Astrocyte (in vitro differentiated cells and primary cell): Measurements from ENCODE around the gene DMGDH.

Source experiments
- EZH2 ChIP-seq: IDR thresholded peaks from 2 replicates; pipeline ENCODE4 v1.6.1; 2012; ENCODE audit warnings: mild to moderate bottlenecking, low read length, inconsistent platforms; ENCODE audit not compliant: insufficient read depth
- TF ChIP-seq, protein P1 (sequence below): IDR thresholded peaks from 2 replicates; pipeline ENCODE4 v1.5.1; 2011; ENCODE audit warnings: low read depth, mild to moderate bottlenecking, inconsistent platforms, low read length, moderate library complexity; ENCODE audit not compliant: insufficient read depth

DNA sequence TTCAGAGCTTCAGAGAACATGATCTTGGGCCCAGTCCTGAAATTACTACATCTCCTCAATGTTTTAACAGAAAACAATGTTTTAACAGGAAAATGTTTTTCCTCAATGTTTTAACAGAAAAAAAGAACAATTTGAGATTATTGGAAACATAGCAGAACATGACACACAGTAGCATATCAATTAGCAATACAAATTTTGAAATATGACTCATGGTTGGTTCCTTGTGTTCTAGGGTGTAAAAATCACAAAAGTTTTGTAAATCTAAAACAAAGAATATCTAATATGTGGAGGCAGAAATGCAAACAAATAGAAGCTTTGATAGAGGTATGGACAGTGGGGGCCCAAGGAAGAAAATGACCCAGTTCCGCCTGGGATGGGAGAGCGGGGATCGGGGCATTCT lies 61.6 kb downstream of the DMGDH start:
- TF ChIP-seq EZH2, result no peak
- TF ChIP-seq, protein P1, sequence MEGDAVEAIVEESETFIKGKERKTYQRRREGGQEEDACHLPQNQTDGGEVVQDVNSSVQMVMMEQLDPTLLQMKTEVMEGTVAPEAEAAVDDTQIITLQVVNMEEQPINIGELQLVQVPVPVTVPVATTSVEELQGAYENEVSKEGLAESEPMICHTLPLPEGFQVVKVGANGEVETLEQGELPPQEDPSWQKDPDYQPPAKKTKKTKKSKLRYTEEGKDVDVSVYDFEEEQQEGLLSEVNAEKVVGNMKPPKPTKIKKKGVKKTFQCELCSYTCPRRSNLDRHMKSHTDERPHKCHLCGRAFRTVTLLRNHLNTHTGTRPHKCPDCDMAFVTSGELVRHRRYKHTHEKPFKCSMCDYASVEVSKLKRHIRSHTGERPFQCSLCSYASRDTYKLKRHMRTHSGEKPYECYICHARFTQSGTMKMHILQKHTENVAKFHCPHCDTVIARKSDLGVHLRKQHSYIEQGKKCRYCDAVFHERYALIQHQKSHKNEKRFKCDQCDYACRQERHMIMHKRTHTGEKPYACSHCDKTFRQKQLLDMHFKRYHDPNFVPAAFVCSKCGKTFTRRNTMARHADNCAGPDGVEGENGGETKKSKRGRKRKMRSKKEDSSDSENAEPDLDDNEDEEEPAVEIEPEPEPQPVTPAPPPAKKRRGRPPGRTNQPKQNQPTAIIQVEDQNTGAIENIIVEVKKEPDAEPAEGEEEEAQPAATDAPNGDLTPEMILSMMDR, result no peak
